HG03060 (cell line): ENCODE results near the gene GTF2H1.

Experiments
- ATAC-seq: cut with Tn5 transposase; IDR thresholded peaks from one replicate; pipeline ENCODE4 v1.9.1; 2021; ENCODE audit warnings: low read depth, moderate number of reproducible peaks; ENCODE audit not compliant: unreplicated experiment

Gene GTF2H1

DNA sequence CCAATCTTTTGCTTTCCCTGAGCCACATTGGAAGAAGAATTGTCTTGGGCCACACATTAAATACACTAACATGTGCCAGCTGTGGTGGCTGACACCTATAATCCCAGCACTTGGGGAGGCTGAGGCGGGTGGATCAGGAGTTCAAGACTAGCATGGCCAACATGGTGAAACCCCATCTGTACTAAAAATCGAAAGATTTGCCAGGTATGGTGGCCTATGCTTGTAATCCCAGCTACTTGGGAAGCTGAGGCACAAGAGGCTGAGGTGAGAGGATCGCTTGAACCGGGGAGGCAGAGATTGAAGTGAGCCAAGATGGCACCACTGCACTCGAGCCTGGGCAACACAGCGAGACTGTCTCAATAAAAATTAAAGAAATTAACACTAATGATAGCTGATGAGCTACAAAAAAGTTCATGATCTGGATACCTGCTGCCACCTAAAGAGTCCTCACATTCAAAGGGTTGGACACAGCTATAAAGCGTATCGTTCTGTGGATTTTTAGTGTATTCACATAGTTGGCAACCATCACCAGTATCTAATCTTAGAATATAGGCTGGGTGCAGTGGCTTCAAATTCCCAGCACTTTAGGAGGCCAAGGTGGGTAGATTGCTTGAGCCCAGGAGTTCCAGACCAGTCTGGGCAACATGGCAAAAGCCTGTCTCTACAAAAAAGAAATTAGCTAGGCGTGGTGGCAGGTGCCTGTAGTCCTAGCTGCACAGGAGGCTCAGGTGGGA lies 86.4 kb downstream of the GTF2H1 start:
- ATAC-seq = no peak

DNA sequence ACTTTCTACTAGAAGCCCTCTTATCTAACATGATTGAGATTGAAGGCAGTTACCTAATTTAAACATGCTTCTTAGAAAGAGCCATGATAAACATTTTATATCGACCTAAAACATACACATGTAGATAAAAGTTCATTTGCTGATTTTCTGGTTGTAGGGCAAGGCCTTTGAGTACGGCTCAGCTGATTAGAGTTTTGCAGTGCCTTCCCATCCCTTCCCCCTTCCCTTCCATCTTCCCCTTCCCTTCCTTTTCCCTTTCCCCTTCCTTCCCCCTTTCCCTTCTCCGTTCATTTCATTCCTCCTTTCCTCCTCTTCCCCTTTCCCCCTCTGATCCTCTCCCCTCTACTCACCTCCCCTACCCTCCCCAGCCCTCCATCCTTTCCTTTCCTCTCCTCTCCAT lies 94.1 kb downstream of the GTF2H1 start:
- ATAC-seq = no peak
